HepG2 (cell line): ENCODE data around the gene VAMP8. TPM values are rescaled to one million over a fixed set of nuclear protein-coding genes. Genes with fewer than 3 reads are reported as not detected.

ENCODE experiments used
- ARID4A ChIP-seq: sonication (generic); formaldehyde crosslinking; IDR thresholded peaks from 2 replicates; pipeline ENCODE4 v1.5.0; 2020; ENCODE audit warnings: mild to moderate bottlenecking, missing genetic modification reagents, borderline replicate concordance
- ELF3 ChIP-seq: IDR thresholded peaks from 2 replicates; pipeline ENCODE4 v1.6.1; 2016; ENCODE audit warnings: missing genetic modification reagents, missing compliant biosample characterization
- ETV5 ChIP-seq: IDR thresholded peaks from 2 replicates; pipeline ENCODE4 v1.6.1; 2018; ENCODE audit warnings: missing biosample characterization, missing genetic modification reagents, inconsistent platforms, borderline replicate concordance
- FOXK1 ChIP-seq: sonication (generic); formaldehyde crosslinking; IDR thresholded peaks from 2 replicates; pipeline ENCODE4 v1.4.0; 2020; ENCODE audit warnings: low read depth, missing genetic modification reagents, borderline replicate concordance
- FOXO1 ChIP-seq: sonication (generic); formaldehyde crosslinking; IDR thresholded peaks from 2 replicates; pipeline ENCODE4 v1.4.0; 2020; ENCODE audit warnings: missing genetic modification reagents
- GATAD2A ChIP-seq: IDR thresholded peaks from 2 replicates; pipeline ENCODE4 v1.6.1; 2016
- KLF12 ChIP-seq: sonication (generic); formaldehyde crosslinking; IDR thresholded peaks from 2 replicates; pipeline ENCODE4 v1.4.0; 2020; ENCODE audit warnings: missing genetic modification reagents, borderline replicate concordance
- KLF16 ChIP-seq, 2 experiments: sonication (generic) in 1 of 2; formaldehyde crosslinking in 1 of 2; IDR thresholded peaks; 2 replicates each; pipeline versions ENCODE4 v1.6.1 to v1.8.0; 2016 to 2023; ENCODE audit warnings: missing genetic modification reagents in 2 of 2, missing compliant biosample characterization in 1 of 2
- MTF2 ChIP-seq: sonication (generic); formaldehyde crosslinking; IDR thresholded peaks from 2 replicates; pipeline ENCODE4 v1.5.0; 2020; ENCODE audit warnings: missing genetic modification reagents, borderline replicate concordance
- PHF20 ChIP-seq: sonication (generic); formaldehyde crosslinking; IDR thresholded peaks from 2 replicates; pipeline ENCODE4 v1.5.0; 2020; ENCODE audit warnings: mild to moderate bottlenecking, missing genetic modification reagents
- SRSF1 ChIP-seq: fragments of 200-400 bp; formaldehyde crosslinking; optimal IDR thresholded peaks from 2 replicates; pipeline ENCODE3; 2017; ENCODE audit warnings: mild to moderate bottlenecking, low read depth, low read length, moderate library complexity
- STAG1 ChIP-seq: sonication (generic); formaldehyde crosslinking; IDR thresholded peaks from 2 replicates; pipeline ENCODE4 v1.4.0; 2020; ENCODE audit warnings: missing genetic modification reagents
- TOE1 ChIP-seq: sonication (generic); formaldehyde crosslinking; IDR thresholded peaks from 2 replicates; pipeline ENCODE4 v1.4.0; 2020; ENCODE audit warnings: mild to moderate bottlenecking, missing genetic modification reagents
- TSC22D2 ChIP-seq: sonication (generic); formaldehyde crosslinking; IDR thresholded peaks from 2 replicates; pipeline ENCODE4 v1.5.1; 2020; ENCODE audit warnings: missing genetic modification reagents, mild to moderate bottlenecking, borderline replicate concordance
- ZNF124 ChIP-seq: sonication (generic); formaldehyde crosslinking; IDR thresholded peaks from 2 replicates; pipeline ENCODE4 v1.4.0; 2020; ENCODE audit warnings: missing genetic modification reagents
- ZNF18 ChIP-seq: sonication (generic); formaldehyde crosslinking; IDR thresholded peaks from 2 replicates; pipeline ENCODE4 v1.8.0; 2022; ENCODE audit warnings: mild to moderate bottlenecking, missing genetic modification reagents; ENCODE audit not compliant: insufficient replicate concordance
- ZNF550 ChIP-seq: sonication (generic); formaldehyde crosslinking; IDR thresholded peaks from 2 replicates; pipeline ENCODE4 v1.4.0; 2020; ENCODE audit warnings: mild to moderate bottlenecking, missing genetic modification reagents, borderline replicate concordance
- ZNF567 ChIP-seq: sonication (generic); formaldehyde crosslinking; IDR thresholded peaks from 2 replicates; pipeline ENCODE4 v1.8.1; 2023; ENCODE audit warnings: mild to moderate bottlenecking, missing genetic modification reagents, borderline replicate concordance
- ZNF747 ChIP-seq: sonication (generic); formaldehyde crosslinking; IDR thresholded peaks from 2 replicates; pipeline ENCODE4 v1.8.1; 2023; ENCODE audit warnings: missing genetic modification reagents, mild to moderate bottlenecking, borderline replicate concordance
- ZNF75D ChIP-seq: sonication (generic); formaldehyde crosslinking; IDR thresholded peaks from 2 replicates; pipeline ENCODE4 v1.8.1; 2023; ENCODE audit warnings: missing genetic modification reagents, mild to moderate bottlenecking, borderline replicate concordance
- ZNF784 ChIP-seq: sonication (generic); formaldehyde crosslinking; IDR thresholded peaks from 2 replicates; pipeline ENCODE4 v1.5.1; 2020; ENCODE audit warnings: missing genetic modification reagents, mild to moderate bottlenecking, borderline replicate concordance
- polyA plus RNA-seq, 8 experiments: library from polyadenylated mRNA; depleted of rRNA in 3 of 8; stranded (reverse) in 7 of 8; unstranded in 1 of 8; fragments of >200 nt; fragmentation: Illumina TruSeq in 4 of 8; extraction: Trizol in 4 of 8; gene quantifications; 2 replicates each; pipeline versions ENCODE4 v1.2.1 to v1.2.3, GENCODE V29; 2011 to 2016; ENCODE audit warnings: low read depth in 4 of 8, missing spikeins in 1 of 8, mixed read lengths in 1 of 8; ENCODE audit not compliant: insufficient read depth in 1 of 8
- total RNA-seq, 5 experiments: library from RNA; depleted of rRNA; stranded (reverse); fragments of >200 nt; fragmentation: Illumina TruSeq; extraction: Trizol; gene quantifications; 2 replicates each; pipeline ENCODE4 v1.2.3, GENCODE V29; 2016; ENCODE audit warnings: low read depth in 1 of 5

VAMP8 gene
- total and polyA plus RNA-seq, 2 of the 13 experiments (the other 11 are each of a cell fraction or from before 2014, with no cell fraction given), result 83.3 to 157 TPM

- TF ChIP-seq ARID4A (CRISPR knock-in tag) (peak; percentile 44; the same call in 1 of the 2 replicates), ETV5 (peak; percentile 56; the same call in 1 of the 2 replicates), KLF16 (CRISPR knock-in tag; IDR thresholded peaks at IDR 0.05) (peak in 1 of 2 experiments; percentile 75; a peak in 2 of 4 replicates), ZNF75D (CRISPR knock-in tag) (no peak), ZNF784 (peak; percentile 57; the same call in 1 of the 2 replicates), PHF20 (CRISPR knock-in tag) (no peak), ZNF747 (0 out of 2 replicates have a peak, but pooled peaks have one; percentile 31), FOXK1 (0 out of 2 replicates have a peak, but pooled peaks have one; percentile 70), SRSF1 (no peak), TSC22D2 (no peak), ZNF18 (no peak), MTF2 (no peak), GATAD2A (CRISPR knock-in tag) (peak; percentile 72), ELF3 (CRISPR knock-in tag) (peak; percentile 49; the same call in 1 of the 2 replicates), KLF12 (CRISPR knock-in tag) (no peak), STAG1 (peak; percentile 98), ZNF550 (CRISPR knock-in tag) (no peak), TOE1 (CRISPR knock-in tag) (no peak), ZNF124 (CRISPR knock-in tag) (no peak; the same call in 1 of the 2 replicates), FOXO1 (CRISPR knock-in tag) (peak; percentile 10; the same call in 1 of the 2 replicates), ZNF567 (CRISPR knock-in tag) (0 out of 2 replicates have a peak, but pooled peaks have one; percentile 66)
Measured at GRCh38 chr2:85551698-85552678, 25.4 kb upstream of the VAMP8 start (continued).
